GM18861 (cell line): ENCODE data around the gene TAS2R40.
"Not testable (repeated sequence)": the region's sequence is repeated elsewhere in the genome, so short reads cannot be mapped to it uniquely, and the experiment has no call there.

Source experiments
- ATAC-seq: cut with Tn5 transposase; IDR thresholded peaks from one replicate; pipeline ENCODE4 v1.9.1; 2021; ENCODE audit not compliant: unreplicated experiment

TAS2R40 gene

GRCh38 chr7:143248761-143249354 lies 27.0 kb downstream of the TAS2R40 start:
- ATAC-seq = no peak

GRCh38 chr7:143250199-143250598 lies 28.4 kb downstream of the TAS2R40 start:
- ATAC-seq = no peak

- no peak for ATAC-seq
Measured at GRCh38 chr7:143250822-143251221, 29.0 kb downstream of the TAS2R40 start.

DNA sequence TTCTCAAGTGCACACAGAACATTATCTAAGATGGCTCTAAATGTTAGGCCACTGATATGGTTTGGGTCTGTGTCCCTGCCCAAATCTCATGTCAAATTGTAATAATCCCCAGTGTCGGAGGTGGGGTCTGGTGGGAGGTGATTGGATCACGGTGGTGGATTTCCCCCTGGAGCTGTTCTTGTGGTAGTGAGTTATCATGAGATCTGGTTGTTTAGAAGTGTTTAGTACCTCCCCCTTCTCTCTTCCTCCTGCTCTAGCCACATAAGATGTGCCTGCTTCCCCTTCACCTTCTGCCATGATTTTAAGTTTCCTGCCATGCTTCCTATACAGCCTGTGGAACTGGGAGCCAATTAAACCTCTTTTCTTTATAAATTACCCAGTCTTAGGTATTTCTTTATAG lies 30.2 kb downstream of the TAS2R40 start:
- ATAC-seq = no peak

DNA sequence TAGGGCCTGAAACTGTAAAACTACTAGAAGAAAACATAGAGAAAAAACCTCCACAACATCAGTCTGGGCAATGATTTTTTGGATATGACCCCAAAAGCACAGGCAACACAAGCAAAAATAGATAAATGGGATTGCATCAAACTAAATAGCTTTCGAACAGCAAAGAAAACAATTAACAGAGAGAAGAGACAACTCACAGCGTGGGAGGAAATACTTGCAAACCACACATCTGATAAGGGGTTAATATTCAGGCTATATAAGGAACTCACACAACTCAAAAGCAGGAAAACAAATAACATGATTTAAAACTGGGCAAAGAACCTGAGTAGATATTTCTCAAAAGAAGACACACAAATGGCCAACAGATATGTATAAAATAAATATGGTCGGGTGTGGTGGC lies 33.7 kb downstream of the TAS2R40 start:
- no peak for ATAC-seq

DNA sequence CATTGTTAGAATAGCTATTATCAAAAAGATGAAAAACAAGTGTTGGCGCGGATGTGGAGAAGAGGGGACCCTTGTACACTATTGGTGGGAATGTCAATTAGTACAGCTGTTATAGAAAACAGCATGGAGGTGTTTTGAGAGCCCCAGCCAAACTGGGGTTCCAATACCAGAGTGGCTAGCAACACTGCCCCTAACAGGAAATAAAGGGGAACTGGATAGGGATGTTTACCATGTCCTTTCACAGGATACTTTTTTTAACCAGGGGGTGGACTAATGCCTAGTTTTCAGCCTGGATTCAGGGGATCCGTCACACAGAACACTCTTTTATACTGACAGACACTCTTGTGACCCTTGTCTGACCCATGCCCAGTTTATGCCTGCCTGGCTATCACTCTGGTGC lies 34.5 kb downstream of the TAS2R40 start:
- no peak for ATAC-seq

GRCh38 chr7:143256932-143257331 lies 35.1 kb downstream of the TAS2R40 start:
- peak; percentile 84 for ATAC-seq

DNA sequence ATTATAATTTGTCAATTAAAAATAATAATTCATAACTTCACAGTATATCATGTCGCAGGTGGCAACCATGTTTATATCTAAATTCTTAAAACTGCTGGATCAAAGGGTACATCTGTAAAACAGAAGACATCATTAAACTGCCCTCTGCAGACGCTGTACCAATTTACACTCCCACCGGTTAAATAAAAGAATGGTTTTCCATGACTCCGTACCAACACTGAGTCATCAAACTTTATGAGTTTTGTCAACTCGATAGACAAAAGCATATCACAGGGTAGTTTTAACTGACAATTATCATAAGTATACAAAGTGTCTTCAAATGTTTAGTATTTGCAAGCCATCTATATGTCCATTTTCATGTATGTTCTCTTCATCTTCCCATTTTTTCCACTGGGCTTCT lies 35.7 kb downstream of the TAS2R40 start:
- ATAC-seq = no peak

GRCh38 chr7:143258831-143259230 lies 37.0 kb downstream of the TAS2R40 start:
- peak; percentile 33 for ATAC-seq

GRCh38 chr7:143259765-143260164 lies 37.9 kb downstream of the TAS2R40 start:
- no peak for ATAC-seq

GRCh38 chr7:143261901-143262300 lies 40.1 kb downstream of the TAS2R40 start:
- ATAC-seq = no peak

- ATAC-seq = peak; percentile 98
Measured at GRCh38 chr7:143263266-143264195, 41.7 kb downstream of the TAS2R40 start, which contains the start of gene GSTK1. Gene GSTK1 (plus strand): TSS chr7:143263441. CDS start chr7:143263514, 73 bp downstream.

DNA sequence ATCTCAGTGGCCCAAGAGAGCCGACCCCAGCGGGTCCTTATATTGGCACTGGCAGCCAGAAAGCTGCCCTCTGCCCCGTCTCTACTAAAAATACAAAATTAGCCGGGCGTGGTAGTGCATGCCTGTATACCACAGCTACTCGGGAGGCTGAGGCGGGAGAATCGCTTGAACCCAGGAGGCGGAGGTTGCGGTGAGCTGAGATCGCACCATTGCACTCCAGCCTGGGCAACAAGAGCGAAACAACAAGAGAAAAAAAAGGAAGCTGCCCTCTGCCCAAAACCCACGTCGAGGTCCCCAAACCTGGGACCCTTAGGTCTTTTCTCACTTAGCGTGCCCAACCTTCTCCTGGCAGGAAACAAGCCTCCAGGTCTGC lies 42.3 kb downstream of the TAS2R40 start:
- ATAC-seq = not testable (repeated sequence)

DNA sequence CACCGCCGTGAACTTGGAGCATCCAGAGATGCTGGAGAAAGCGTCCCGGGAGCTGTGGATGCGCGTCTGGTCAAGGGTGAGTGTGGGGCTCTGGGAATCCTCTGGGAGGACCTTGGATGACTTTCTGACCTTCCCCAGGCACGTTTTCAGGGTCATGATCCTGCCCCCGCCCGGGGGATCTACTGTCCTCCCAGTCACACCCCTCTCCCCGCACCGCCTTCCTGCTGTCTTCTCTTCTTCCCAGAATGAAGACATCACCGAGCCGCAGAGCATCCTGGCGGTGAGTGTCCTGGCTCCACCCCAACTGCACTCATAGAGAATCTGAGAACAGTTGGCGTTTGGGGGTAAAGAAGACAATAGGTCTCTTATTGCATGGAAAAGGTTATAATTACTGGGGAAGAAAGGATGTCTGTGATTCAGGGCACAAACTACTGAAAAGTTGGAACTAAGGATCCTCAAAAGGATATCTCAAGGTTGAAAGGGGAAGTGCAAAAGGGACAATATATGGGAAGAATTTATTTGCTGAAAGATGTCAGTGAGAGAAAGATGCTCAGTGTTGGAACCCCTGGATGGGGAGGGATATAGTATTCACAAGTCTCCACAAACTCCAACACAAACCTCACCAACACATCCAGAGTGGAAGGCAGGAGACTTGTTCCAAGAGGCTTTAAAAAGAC lies 43.3 kb downstream of the TAS2R40 start:
- ATAC-seq = no peak

DNA sequence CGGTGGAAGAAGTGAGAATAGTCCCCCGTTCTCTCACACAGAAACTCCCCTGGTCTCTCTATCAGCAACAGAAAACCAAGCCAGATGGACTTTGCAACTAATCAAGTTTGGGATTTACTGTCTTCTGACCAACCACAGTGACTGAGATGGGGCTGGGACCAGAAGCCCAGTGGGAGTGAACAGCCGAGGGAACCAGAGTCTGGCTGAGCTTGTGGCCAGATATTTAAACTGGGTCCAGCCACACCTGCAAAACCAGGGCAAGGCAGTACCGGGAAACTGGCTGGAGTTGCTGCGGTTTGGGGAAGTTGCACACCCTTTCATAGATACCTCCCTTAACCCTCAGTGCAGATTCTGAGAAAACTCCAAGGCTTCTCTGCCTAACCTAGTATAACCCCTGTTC lies 47.4 kb downstream of the TAS2R40 start:
- ATAC-seq = no peak

- no peak for ATAC-seq
Measured at GRCh38 chr7:143271240-143271639, 49.4 kb downstream of the TAS2R40 start.
